HG03571 (cell line): ENCODE data around the gene TTC39B.

Experiments used
- ATAC-seq: cut with Tn5 transposase; IDR thresholded peaks from one replicate; pipeline ENCODE4 v1.9.1; 2021; ENCODE audit not compliant: unreplicated experiment

Gene TTC39B

DNA sequence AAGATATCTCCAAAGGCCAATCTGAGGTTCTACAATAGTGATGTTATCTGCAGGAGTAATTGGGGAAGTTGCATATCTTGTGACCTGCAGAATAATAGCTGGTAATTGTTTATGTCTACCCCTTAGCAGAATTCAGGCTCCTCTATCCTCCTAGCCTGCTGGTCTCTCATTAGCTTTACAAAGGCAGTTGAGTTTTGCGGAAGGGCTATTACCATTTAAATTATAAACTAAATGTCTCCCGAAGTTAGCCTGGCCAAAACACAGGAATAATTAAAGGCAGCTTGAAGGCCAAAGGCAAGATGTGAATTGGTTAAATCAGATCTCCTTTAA, 168.7 kb downstream of the TTC39B start:
- ATAC-seq = no peak

DNA sequence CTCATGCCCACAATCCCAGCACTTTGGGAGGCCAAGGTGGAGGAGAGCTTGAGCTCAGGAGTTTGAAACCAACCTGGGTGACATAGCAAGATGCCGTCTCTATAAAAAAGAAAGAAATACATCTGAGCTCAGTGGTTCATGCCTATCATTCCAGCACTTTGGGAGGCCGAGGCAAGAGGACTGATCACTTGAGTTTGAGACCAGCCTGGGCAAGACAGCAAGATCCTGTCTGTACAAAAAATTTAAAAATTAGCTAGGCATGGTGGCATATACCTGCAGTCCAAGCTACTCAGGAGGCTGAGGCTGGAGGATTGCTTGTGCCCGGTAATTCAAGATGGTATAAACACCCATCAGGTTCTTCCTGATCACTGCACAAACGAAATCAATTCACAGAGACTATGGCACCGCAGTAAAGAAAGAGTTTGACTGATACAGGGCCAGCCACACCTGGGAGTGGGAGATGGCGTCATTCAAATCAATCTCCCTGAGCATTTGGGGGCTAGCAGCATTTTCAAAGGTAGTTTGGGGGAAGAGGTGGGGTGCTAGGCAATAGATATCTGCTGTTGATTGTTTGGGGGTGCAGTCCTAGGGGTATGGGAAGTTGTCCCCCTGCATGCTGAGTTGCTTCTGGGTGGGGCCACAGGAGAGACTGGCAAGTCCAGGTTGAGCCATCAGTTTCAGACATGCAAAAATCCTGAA, 169.2 kb downstream of the TTC39B start:
- no peak for ATAC-seq

DNA sequence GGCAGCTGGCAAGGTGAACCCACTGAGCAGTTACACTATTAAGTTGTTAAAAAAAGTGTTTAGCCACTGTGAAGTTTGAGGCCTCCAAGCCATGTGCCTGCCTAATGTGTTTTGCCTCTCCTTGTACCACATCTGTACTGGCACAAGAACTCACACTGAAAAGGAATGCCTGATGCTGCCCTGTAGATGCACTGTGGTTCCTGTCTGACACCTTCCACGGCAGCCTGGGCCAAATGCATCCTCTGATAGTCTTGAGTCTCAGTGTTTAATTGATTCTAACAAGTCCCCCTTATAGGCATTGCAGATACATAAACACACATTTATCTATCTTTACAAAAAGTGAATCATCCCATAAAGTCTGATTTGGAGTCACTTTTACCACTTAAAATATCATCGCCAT, 169.9 kb downstream of the TTC39B start:
- ATAC-seq = no peak

DNA sequence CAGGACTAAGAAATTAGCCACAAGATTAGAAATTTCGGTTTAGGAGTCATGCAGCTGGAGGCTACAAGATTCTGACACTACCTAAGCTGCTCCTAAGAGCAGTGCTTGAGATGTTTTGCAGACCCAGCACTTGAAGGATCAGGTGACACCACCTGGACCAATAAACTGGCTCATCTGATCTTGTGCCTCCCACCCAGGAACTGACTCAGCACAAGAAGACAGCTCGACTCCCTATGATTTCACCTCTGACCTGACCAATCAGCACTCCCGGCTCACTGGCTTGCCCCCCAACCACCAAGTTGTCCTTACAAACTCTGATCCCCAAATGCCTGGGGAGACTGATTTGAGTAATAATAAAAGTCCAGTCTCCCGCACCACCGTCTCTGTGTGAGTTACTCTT, 170.4 kb downstream of the TTC39B start:
- ATAC-seq = no peak

DNA sequence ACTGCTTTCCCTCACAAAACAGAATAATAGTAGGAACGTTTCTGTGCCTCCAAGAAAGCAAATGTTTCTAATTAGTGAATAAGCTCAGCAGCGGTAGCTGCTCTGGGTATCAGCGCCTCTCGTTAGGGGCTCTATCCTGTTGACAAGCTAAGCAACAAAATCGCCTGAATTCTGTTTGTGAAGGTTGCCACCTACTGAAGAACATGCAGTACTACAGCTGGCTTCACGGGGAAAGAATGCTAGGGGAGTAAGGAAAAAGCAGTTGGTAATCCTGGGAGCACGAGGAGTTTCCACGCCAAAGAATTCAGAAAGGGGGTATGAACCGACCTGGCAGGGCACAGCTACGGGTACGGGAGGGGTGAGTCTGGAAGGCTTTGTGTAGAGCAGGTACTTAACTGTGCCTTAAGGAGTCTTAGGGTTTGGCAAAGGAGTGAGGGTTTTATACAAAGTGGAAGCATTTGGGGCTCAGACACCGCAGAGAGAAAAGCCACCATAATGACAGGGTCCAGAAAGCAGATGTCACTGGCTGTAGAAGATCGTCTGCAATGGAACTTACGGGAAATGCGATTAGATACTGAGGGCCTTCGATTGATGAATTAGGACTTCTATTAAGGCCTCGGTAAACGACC, 171.7 kb downstream of the TTC39B start:
- peak; percentile 92 for ATAC-seq

DNA sequence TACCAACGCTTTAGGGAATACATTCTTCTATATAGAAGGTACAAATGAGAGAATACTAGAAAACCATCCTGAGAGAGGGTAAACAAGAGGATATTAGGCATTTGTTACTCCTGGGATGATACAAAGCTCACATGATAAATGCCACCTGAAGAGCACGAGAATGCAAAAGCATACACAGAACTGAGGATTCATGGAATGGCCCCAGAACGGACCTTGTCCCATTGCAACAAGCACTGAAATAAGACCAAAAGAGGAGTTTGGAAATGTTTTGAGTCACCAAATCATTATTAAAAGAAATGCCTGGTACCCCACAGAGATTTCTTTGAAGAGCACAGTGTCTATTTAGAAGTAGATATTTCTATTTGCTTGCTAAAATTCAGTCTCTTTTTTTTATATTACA, 173.5 kb downstream of the TTC39B start:
- ATAC-seq = no peak

DNA sequence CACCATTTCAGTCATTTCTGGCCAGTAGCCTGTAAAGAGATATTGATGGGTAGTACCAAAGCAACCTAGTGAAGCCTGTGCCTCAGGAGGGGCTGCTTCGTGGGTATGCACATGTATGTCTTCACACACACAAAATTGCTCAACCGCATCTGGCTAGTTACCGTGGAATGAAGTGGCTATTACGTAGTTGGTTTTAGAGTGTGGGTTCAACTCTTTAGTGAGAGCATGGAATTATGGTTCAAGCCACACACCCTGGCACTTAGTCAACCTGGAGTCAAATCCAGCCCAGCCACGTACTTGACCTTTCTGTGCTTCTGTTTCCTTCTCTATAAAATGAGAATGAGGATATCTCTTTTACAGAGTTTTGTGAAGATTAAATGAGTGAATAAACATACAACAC, 174.9 kb downstream of the TTC39B start:
- ATAC-seq = no peak

DNA sequence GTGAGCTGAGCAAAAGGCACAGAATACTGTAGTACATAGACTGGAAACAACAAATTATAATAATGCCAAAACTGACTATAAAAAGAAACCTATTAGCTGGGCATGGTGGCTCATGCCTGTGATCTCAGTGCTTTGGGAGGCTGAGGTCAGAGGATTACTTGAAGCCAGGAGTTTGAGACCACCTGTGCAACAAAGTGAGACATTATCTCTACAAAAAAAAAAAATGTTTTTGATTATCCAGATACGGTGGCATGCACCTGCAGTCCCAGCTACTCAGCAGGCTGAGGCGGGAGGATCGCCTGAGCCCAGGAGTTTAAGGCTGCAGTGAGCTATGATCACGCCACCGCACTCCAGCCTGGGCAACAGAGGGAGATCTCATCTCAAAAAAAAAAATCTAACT, 175.9 kb downstream of the TTC39B start:
- ATAC-seq = no peak

DNA sequence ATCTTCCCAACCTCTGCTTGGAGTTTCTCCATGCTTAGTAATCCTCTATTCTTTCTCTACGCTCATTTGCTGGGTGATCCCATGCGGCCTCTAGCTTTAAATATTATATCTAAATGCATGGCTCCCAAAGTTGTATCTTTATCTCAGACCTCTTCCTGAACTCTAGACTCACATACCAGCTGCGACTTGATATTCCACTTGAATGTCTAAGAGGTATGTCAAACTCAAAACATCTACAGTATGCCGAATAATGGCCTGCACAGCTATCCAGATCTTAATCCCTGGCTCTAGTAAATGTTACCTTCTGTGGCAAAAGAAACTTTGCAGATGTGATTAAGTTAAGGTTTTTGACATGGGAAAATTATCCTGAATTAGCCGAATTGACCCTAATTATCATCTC, 179.2 kb downstream of the TTC39B start:
- ATAC-seq = no peak

DNA sequence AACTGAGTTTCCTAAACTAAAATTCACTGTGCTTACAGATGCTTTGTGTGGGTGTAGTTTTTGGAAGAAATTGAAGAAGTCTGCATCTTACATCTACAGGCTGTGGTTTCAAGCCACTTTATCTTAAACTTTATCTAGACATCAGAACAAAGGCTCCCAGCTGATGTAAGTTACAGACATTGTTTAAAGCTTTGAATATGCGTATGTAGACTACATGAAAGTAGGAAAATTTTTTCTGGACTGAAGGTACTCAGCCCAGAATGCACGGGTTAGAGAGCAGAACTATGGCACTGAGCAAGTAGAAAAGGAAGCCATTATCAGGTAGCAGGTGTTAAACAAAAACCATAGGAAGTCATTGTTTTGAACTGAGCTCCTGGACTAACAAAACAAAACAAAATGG, 185.4 kb downstream of the TTC39B start:
- ATAC-seq = no peak

DNA sequence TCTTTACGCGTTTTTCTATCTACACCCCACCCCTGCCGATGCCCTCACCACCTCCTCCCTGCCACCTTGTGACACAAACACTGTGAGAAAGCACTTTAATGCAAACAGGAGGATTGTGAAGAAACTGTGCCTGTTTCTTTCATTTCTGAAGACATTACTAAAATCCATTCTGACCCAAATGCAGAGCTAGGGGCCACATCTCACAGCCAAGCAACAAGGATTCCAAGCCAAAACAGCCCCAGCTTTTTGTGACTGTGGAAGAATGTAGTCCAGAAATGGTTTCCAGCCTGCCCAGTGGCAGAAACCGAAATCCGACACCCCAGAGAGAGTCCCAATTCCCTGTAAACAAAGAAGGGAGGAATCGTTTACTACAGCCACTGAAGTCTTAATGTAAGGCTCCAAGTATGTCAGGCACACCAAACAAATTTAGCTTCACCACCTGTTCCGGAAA, 190.9 kb downstream of the TTC39B start:
- ATAC-seq = no peak

DNA sequence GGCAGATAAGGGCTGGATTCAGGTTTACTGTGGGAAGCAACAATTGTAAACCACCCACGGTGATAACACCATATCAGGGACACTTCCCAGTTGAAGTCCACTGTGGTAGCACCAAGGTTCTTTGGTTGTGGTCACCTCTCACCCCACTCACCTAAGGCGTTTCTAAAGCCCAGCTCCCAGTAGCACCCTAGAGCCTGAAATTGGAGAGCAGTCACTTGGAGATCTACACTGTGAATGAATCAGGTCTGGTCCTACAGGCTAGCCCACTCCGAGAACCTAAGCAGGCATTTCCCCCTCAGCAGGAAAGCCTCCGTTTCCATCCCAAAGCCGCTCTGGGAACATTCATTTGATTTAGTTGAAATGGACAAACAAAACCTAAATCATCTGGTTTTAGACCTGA, 191.3 kb downstream of the TTC39B start:
- ATAC-seq = no peak

DNA sequence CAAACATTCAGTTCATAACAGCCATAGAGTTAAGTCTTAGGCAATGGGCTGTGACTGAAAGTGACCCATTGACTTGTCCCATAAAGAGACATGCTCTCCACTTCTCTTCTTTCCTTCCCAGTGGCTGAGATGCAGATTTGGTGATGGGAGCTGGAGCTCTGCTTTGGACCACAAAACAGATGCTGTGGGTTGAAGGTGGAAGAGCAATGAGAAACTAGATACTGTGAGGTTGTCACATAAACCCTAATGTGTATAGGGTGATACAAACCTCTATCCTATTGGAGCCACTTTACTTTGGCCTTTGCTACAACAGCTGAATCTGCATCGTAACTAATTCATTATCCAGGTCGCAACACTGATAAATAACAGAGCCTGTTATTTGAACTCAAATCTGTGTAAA, 192.0 kb downstream of the TTC39B start:
- no peak for ATAC-seq
